ENCODE measurements around the gene MDK.

Gene MDK

GRCh38 chr11:46418751-46419150, 37.3 kb downstream of the MDK start:
- Histone ChIP-seq H3K27ac (ENCODE audit: low read depth, low read length) (no peak overlapping the region), H3K9me3 (ENCODE audit: low read length) (no peaks in the 10 kb centered on the region), H3K4me3 (ENCODE audit: low read depth in 1 of 2, low read length in 2 of 2) (no peak overlapping the region), H3K27me3 (ENCODE audit: control insufficient read depth in 1 of 2, insufficient read depth in 2 of 2, low read length in 2 of 2) (no peaks in the 10 kb centered on the region), H3K9ac (ENCODE audit: low read length) (no peak overlapping the region), H3K4me1 (ENCODE audit: insufficient read depth, low read length) (no peaks in the 10 kb centered on the region), H3K36me3 (ENCODE audit: insufficient read depth, low read length) (peaks cover 47% of the 10 kb centered on the region)

- Histone ChIP-seq H3K4me3 (ENCODE audit: low read depth in 1 of 2, low read length in 2 of 2) (no peak overlapping the region), H3K27ac (ENCODE audit: low read depth, low read length) (no peak overlapping the region), H3K4me1 (ENCODE audit: insufficient read depth, low read length) (no peaks in the 10 kb centered on the region), H3K36me3 (ENCODE audit: insufficient read depth, low read length) (peaks cover 36% of the 10 kb centered on the region), H3K27me3 (ENCODE audit: control insufficient read depth in 1 of 2, insufficient read depth in 2 of 2, low read length in 2 of 2) (no peaks in the 10 kb centered on the region), H3K9ac (ENCODE audit: low read length) (no peak overlapping the region), H3K9me3 (ENCODE audit: low read length) (no peaks in the 10 kb centered on the region)
Measured at GRCh38 chr11:46420513-46420912, 39.0 kb downstream of the MDK start.

GRCh38 chr11:46421257-46421880, 39.9 kb downstream of the MDK start:
- no peak overlapping the region for H3K9ac ChIP-seq (ENCODE audit: low read length)
- no peak overlapping the region for H3K27ac ChIP-seq (ENCODE audit: low read depth, low read length)
- H3K4me1 ChIP-seq (ENCODE audit: insufficient read depth, low read length): no peaks in the 10 kb centered on the region
- no peak overlapping the region for H3K4me3 ChIP-seq (ENCODE audit: low read depth in 1 of 2, low read length in 2 of 2)
- no peaks in the 10 kb centered on the region for H3K27me3 ChIP-seq (ENCODE audit: control insufficient read depth in 1 of 2, insufficient read depth in 2 of 2, low read length in 2 of 2)
- peaks cover 28% of the 10 kb centered on the region for H3K36me3 ChIP-seq (ENCODE audit: insufficient read depth, low read length)
- no peaks in the 10 kb centered on the region for H3K9me3 ChIP-seq (ENCODE audit: low read length)

- peaks cover 23% of the 10 kb centered on the region for H3K36me3 ChIP-seq (ENCODE audit: insufficient read depth, low read length)
- no peak overlapping the region for H3K9ac ChIP-seq (ENCODE audit: low read length)
Measured at GRCh38 chr11:46422588-46422987, 41.1 kb downstream of the MDK start.

GRCh38 chr11:46426233-46426991, 44.9 kb downstream of the MDK start:
- Histone ChIP-seq H3K4me3 (ENCODE audit: low read depth in 1 of 2, low read length in 2 of 2) (no peak overlapping the region), H3K9me3 (ENCODE audit: low read length) (no peaks in the 10 kb centered on the region), H3K9ac (ENCODE audit: low read length) (no peak overlapping the region), H3K4me1 (ENCODE audit: insufficient read depth, low read length) (no peaks in the 10 kb centered on the region), H3K27me3 (ENCODE audit: control insufficient read depth in 1 of 2, insufficient read depth in 2 of 2, low read length in 2 of 2) (no peaks in the 10 kb centered on the region), H3K36me3 (ENCODE audit: insufficient read depth, low read length) (peaks cover 26% of the 10 kb centered on the region), H3K27ac (ENCODE audit: low read depth, low read length) (no peak overlapping the region)

More at GRCh38 chr11:46422588-46422987, 41.1 kb downstream of the MDK start:
- H3K4me3 ChIP-seq (ENCODE audit: low read depth in 1 of 2, low read length in 2 of 2): no peak overlapping the region
- H3K9me3 ChIP-seq (ENCODE audit: low read length): no peaks in the 10 kb centered on the region
- no peaks in the 10 kb centered on the region for H3K27me3 ChIP-seq (ENCODE audit: control insufficient read depth in 1 of 2, insufficient read depth in 2 of 2, low read length in 2 of 2)
- H3K27ac ChIP-seq (ENCODE audit: low read depth, low read length): no peak overlapping the region
- H3K4me1 ChIP-seq (ENCODE audit: insufficient read depth, low read length): no peaks in the 10 kb centered on the region

- H3K4me3 ChIP-seq (ENCODE audit: low read depth in 1 of 2, low read length in 2 of 2): no peak overlapping the region
Measured at GRCh38 chr11:46427364-46427763, 45.9 kb downstream of the MDK start.

GRCh38 chr11:46429717-46430116, 48.2 kb downstream of the MDK start:
- H3K4me3 ChIP-seq (ENCODE audit: low read depth in 1 of 2, low read length in 2 of 2): no peak overlapping the region

More at GRCh38 chr11:46427364-46427763, 45.9 kb downstream of the MDK start:
- no peaks in the 10 kb centered on the region for H3K4me1 ChIP-seq (ENCODE audit: insufficient read depth, low read length)
- H3K36me3 ChIP-seq (ENCODE audit: insufficient read depth, low read length): peaks cover 24% of the 10 kb centered on the region
- no peaks in the 10 kb centered on the region for H3K9me3 ChIP-seq (ENCODE audit: low read length)
- no peak overlapping the region for H3K27ac ChIP-seq (ENCODE audit: low read depth, low read length)
- no peak overlapping the region for H3K9ac ChIP-seq (ENCODE audit: low read length)
- H3K27me3 ChIP-seq (ENCODE audit: control insufficient read depth in 1 of 2, insufficient read depth in 2 of 2, low read length in 2 of 2): no peaks in the 10 kb centered on the region

GRCh38 chr11:46431211-46431610, 49.7 kb downstream of the MDK start:
- Histone ChIP-seq H3K36me3 (ENCODE audit: insufficient read depth, low read length) (peaks cover 42% of the 10 kb centered on the region), H3K9ac (ENCODE audit: low read length) (no peak overlapping the region), H3K9me3 (ENCODE audit: low read length) (no peaks in the 10 kb centered on the region), H3K27ac (ENCODE audit: low read depth, low read length) (no peak overlapping the region), H3K4me1 (ENCODE audit: insufficient read depth, low read length) (no peaks in the 10 kb centered on the region), H3K27me3 (ENCODE audit: control insufficient read depth in 1 of 2, insufficient read depth in 2 of 2, low read length in 2 of 2) (no peaks in the 10 kb centered on the region), H3K4me3 (ENCODE audit: low read depth in 1 of 2, low read length in 2 of 2) (no peak overlapping the region)

More at GRCh38 chr11:46429717-46430116, 48.2 kb downstream of the MDK start:
- no peaks in the 10 kb centered on the region for H3K4me1 ChIP-seq (ENCODE audit: insufficient read depth, low read length)
- H3K27ac ChIP-seq (ENCODE audit: low read depth, low read length): no peak overlapping the region
- no peak overlapping the region for H3K9ac ChIP-seq (ENCODE audit: low read length)
- no peaks in the 10 kb centered on the region for H3K27me3 ChIP-seq (ENCODE audit: control insufficient read depth in 1 of 2, insufficient read depth in 2 of 2, low read length in 2 of 2)
- H3K9me3 ChIP-seq (ENCODE audit: low read length): no peaks in the 10 kb centered on the region
- H3K36me3 ChIP-seq (ENCODE audit: insufficient read depth, low read length): peaks cover 41% of the 10 kb centered on the region

All from muscle layer of colon (tissue), 2 donors.